Neural progenitor cell (in vitro differentiated cells): ENCODE data around the gene CLASRP.

Experiments used
- CTCF ChIP-seq: fragments of 200-600 bp; sonication (generic); IDR thresholded peaks from 2 replicates; pipeline ENCODE4 v1.5.1; 2017; ENCODE audit warnings: antibody characterized with exemption, mild to moderate bottlenecking
- EZH2 ChIP-seq: fragments of 200-600 bp; sonication (generic); IDR thresholded peaks from 2 replicates; pipeline ENCODE4 v1.6.1; 2017; ENCODE audit warnings: antibody characterized with exemption, mild to moderate bottlenecking, moderate library complexity
- EZH2phosphoT487 ChIP-seq: fragments of 200-600 bp; sonication (generic); IDR thresholded peaks from 2 replicates; pipeline ENCODE4 v1.6.1; 2017; ENCODE audit warnings: antibody characterized with exemption

- no peak for TF ChIP-seq CTCF
- TF ChIP-seq EZH2, result no peak
- TF ChIP-seq EZH2phosphoT487, result no peak
These were observed 38.2 kb downstream of the CLASRP start for GRCh38 chr19:45076851-45077730.
